HCT116 (cell line): ENCODE data around the gene CABP2.

Experiments used
- CEBPB ChIP-seq: IDR thresholded peaks from 2 replicates; pipeline ENCODE4 v1.6.1; 2012; ENCODE audit warnings: low read depth
- CTCF ChIP-seq, 3 experiments: fragments of 200-600 bp in 1 of 3; sonication (generic) in 1 of 3; IDR thresholded peaks in 2 of 3; conservative IDR thresholded peaks in 1 of 3; 2 replicates each; pipeline ENCODE4 v1.5.1; 2012 to 2017; ENCODE audit warnings: low read depth in 2 of 3, low read length in 2 of 3, antibody characterized with exemption in 1 of 3, borderline replicate concordance in 1 of 3, control low read depth in 1 of 3, mild to moderate bottlenecking in 1 of 3, mixed read lengths in 1 of 3, mixed run types in 1 of 3, moderate library complexity in 1 of 3; ENCODE audit not compliant: insufficient read depth in 1 of 3
- EZH2 ChIP-seq: fragments of 200-600 bp; sonication (generic); IDR thresholded peaks from 2 replicates; pipeline ENCODE4 v1.6.1; 2017; ENCODE audit warnings: antibody characterized with exemption, mixed run types
- FOSL1 ChIP-seq: IDR thresholded peaks from 2 replicates; pipeline ENCODE4 v1.6.1; 2012; ENCODE audit warnings: low read depth
- MAX ChIP-seq: IDR thresholded peaks from 2 replicates; pipeline ENCODE4 v1.6.1; 2012
- POLR2A ChIP-seq: IDR thresholded peaks from 2 replicates; pipeline ENCODE4 v1.7.0; 2011; ENCODE audit warnings: borderline replicate concordance; ENCODE audit not compliant: insufficient read depth, insufficient read length; ENCODE audit errors: extremely low read depth
- POLR2AphosphoS5 ChIP-seq: IDR thresholded peaks from 2 replicates; pipeline ENCODE4 v1.6.1; 2011; ENCODE audit warnings: mild to moderate bottlenecking, low read depth, low read length, moderate library complexity
- RAD21 ChIP-seq: IDR thresholded peaks from 2 replicates; pipeline ENCODE4 v1.6.1; 2012; ENCODE audit warnings: low read depth, mild to moderate bottlenecking
- REST ChIP-seq: IDR thresholded peaks from 2 replicates; pipeline ENCODE4 v1.6.1; 2012; ENCODE audit warnings: low read depth
- SRF ChIP-seq: IDR thresholded peaks from 2 replicates; pipeline ENCODE4 v1.6.1; 2012; ENCODE audit warnings: low read depth
- ZNF274 ChIP-seq: fragments of 200-500 bp; sonication (Bioruptor generic); IDR thresholded peaks from 2 replicates; pipeline ENCODE4 v1.6.1; 2014; ENCODE audit warnings: mild to moderate bottlenecking, low read depth, low read length, inconsistent platforms

GRCh38 chr11:67528376-67528775 is 5.1 kb upstream of the CABP2 start:
- TF ChIP-seq SRF (no peak), CTCF (IDR thresholded peaks at IDR 0.05 in 2 of 3, conservative IDR thresholded peaks at IDR 0.05 in 1 of 3; ENCODE audit: borderline replicate concordance in 1 of 3, insufficient read depth in 1 of 3, low read depth in 2 of 3, low read length in 2 of 3) (no peak), REST (no peak), POLR2AphosphoS5 (no peak), RAD21 (no peak), MAX (no peak), CEBPB (no peak), ZNF274 (no peak), FOSL1 (no peak), POLR2A (no peak), EZH2 (no peak)
